ENCODE results near the gene MITF. TPM values are rescaled to one million over a fixed set of nuclear protein-coding genes. Genes with fewer than 3 reads are reported as not detected.

The MITF gene
- total RNA-seq, result not detected

GRCh38 chr3:69739204-69740102 lies at the start of gene MITF:
Gene MITF (plus strand): TSS chr3:69739464. CDS start chr3:69739598, 134 bp downstream.
- Mint-ChIP-seq H3K27ac (no peak within 1 kb of the TSS), H3K36me3 (peaks cover 2% of the 10 kb centered on the region), H3K4me1 (peaks cover 3% of the 10 kb centered on the region), H3K27me3 (peaks cover 54% of the 10 kb centered on the region), H3K9me3 (ENCODE audit: low read depth) (no peaks in the 10 kb centered on the region), H3K4me3 (peak within 1 kb of the TSS; percentile 7)
- CTCF ChIA-PET, result no interaction called here
- peak; percentile 47 for DNase-seq
- peak; percentile 76 for ATAC-seq

- no peaks in the 10 kb centered on the region for H3K4me1 Mint-ChIP-seq
- no peak overlapping the region for H3K27ac Mint-ChIP-seq
- H3K9me3 Mint-ChIP-seq (ENCODE audit: low read depth), result no peaks in the 10 kb centered on the region
- DNase-seq (no peak), ATAC-seq (no peak)
- CTCF ChIA-PET, result no interaction called here
- no peaks in the 10 kb centered on the region for H3K27me3 Mint-ChIP-seq
- H3K36me3 Mint-ChIP-seq, result no peaks in the 10 kb centered on the region
- H3K4me3 Mint-ChIP-seq, result no peak overlapping the region
These were observed 47.4 kb upstream of the MITF start for GRCh38 chr3:69691860-69692259.

GRCh38 chr3:69692761-69693160 lies 46.5 kb upstream of the MITF start:
- Mint-ChIP-seq H3K36me3 (no peaks in the 10 kb centered on the region), H3K27me3 (no peaks in the 10 kb centered on the region), H3K4me1 (no peaks in the 10 kb centered on the region), H3K9me3 (ENCODE audit: low read depth) (no peaks in the 10 kb centered on the region), H3K27ac (no peak overlapping the region), H3K4me3 (no peak overlapping the region)
- CTCF ChIA-PET, result no interaction called here
- no peak for DNase-seq
- ATAC-seq, result no peak

- Mint-ChIP-seq H3K4me1 (no peaks in the 10 kb centered on the region), H3K4me3 (no peak overlapping the region), H3K9me3 (ENCODE audit: low read depth) (peaks cover 5% of the 10 kb centered on the region), H3K27ac (no peak overlapping the region), H3K27me3 (no peaks in the 10 kb centered on the region), H3K36me3 (no peaks in the 10 kb centered on the region)
- ATAC-seq (no peak), DNase-seq (no peak)
- CTCF ChIA-PET, result no interaction called here
These were observed 43.8 kb upstream of the MITF start for GRCh38 chr3:69695443-69695842.

- Mint-ChIP-seq H3K27ac (no peak overlapping the region), H3K27me3 (no peaks in the 10 kb centered on the region), H3K9me3 (ENCODE audit: low read depth) (peaks cover 5% of the 10 kb centered on the region), H3K4me3 (no peak overlapping the region), H3K36me3 (no peaks in the 10 kb centered on the region), H3K4me1 (no peaks in the 10 kb centered on the region)
- DNase-seq (no peak), ATAC-seq (no peak)
- CTCF ChIA-PET, result no interaction called here
These were observed 43.3 kb upstream of the MITF start for GRCh38 chr3:69695933-69696332.

GRCh38 chr3:69696367-69696766 lies 42.9 kb upstream of the MITF start:
- ATAC-seq (no peak), DNase-seq (no peak)
- Mint-ChIP-seq H3K27me3 (no peaks in the 10 kb centered on the region), H3K27ac (no peak overlapping the region), H3K4me1 (no peaks in the 10 kb centered on the region), H3K9me3 (ENCODE audit: low read depth) (peaks cover 5% of the 10 kb centered on the region), H3K4me3 (no peak overlapping the region), H3K36me3 (no peaks in the 10 kb centered on the region)
- CTCF ChIA-PET, result no interaction called here

GRCh38 chr3:69697381-69697780 lies 41.9 kb upstream of the MITF start:
- no peak for ATAC-seq
- Mint-ChIP-seq H3K9me3 (ENCODE audit: low read depth) (peaks cover 5% of the 10 kb centered on the region), H3K27me3 (no peaks in the 10 kb centered on the region), H3K4me3 (no peak overlapping the region), H3K4me1 (no peaks in the 10 kb centered on the region), H3K27ac (no peak overlapping the region), H3K36me3 (no peaks in the 10 kb centered on the region)
- CTCF ChIA-PET, result no interaction called here
- no peak for DNase-seq

GRCh38 chr3:69698728-69699127 lies 40.5 kb upstream of the MITF start:
- H3K27ac Mint-ChIP-seq, result no peak overlapping the region
- H3K27me3 Mint-ChIP-seq, result no peaks in the 10 kb centered on the region
- peaks cover 5% of the 10 kb centered on the region for H3K9me3 Mint-ChIP-seq (ENCODE audit: low read depth)
- CTCF ChIA-PET, result no interaction called here
- no peaks in the 10 kb centered on the region for H3K4me1 Mint-ChIP-seq
- ATAC-seq (no peak), DNase-seq (no peak)
- no peaks in the 10 kb centered on the region for H3K36me3 Mint-ChIP-seq
- H3K4me3 Mint-ChIP-seq, result no peak overlapping the region

- no peak for ATAC-seq
- peaks cover 5% of the 10 kb centered on the region for H3K9me3 Mint-ChIP-seq (ENCODE audit: low read depth)
- no peak for DNase-seq
- CTCF ChIA-PET, result no interaction called here
- H3K36me3 Mint-ChIP-seq, result no peaks in the 10 kb centered on the region
- H3K27ac Mint-ChIP-seq, result no peak overlapping the region
- H3K4me1 Mint-ChIP-seq, result no peaks in the 10 kb centered on the region
- no peaks in the 10 kb centered on the region for H3K27me3 Mint-ChIP-seq
- no peak overlapping the region for H3K4me3 Mint-ChIP-seq
These were observed 40.1 kb upstream of the MITF start for GRCh38 chr3:69699183-69699582.

GRCh38 chr3:69700949-69701348 lies 38.3 kb upstream of the MITF start:
- DNase-seq (no peak), ATAC-seq (no peak)
- Mint-ChIP-seq H3K9me3 (ENCODE audit: low read depth) (peaks cover 5% of the 10 kb centered on the region), H3K27me3 (no peaks in the 10 kb centered on the region), H3K27ac (no peak overlapping the region), H3K4me3 (no peak overlapping the region), H3K4me1 (no peaks in the 10 kb centered on the region), H3K36me3 (no peaks in the 10 kb centered on the region)
- CTCF ChIA-PET, result no interaction called here

- Mint-ChIP-seq H3K4me3 (no peak overlapping the region), H3K27ac (no peak overlapping the region), H3K9me3 (ENCODE audit: low read depth) (peaks cover 4% of the 10 kb centered on the region), H3K4me1 (no peaks in the 10 kb centered on the region), H3K27me3 (no peaks in the 10 kb centered on the region), H3K36me3 (no peaks in the 10 kb centered on the region)
- DNase-seq (no peak), ATAC-seq (no peak)
- CTCF ChIA-PET, result no interaction called here
These were observed 28.9 kb upstream of the MITF start for GRCh38 chr3:69710153-69710977.

- no peak overlapping the region for H3K27ac Mint-ChIP-seq
- H3K9me3 Mint-ChIP-seq (ENCODE audit: low read depth), result peaks cover 4% of the 10 kb centered on the region
- CTCF ChIA-PET, result no interaction called here
- no peaks in the 10 kb centered on the region for H3K4me1 Mint-ChIP-seq
- ATAC-seq (no peak), DNase-seq (no peak)
- H3K27me3 Mint-ChIP-seq, result no peaks in the 10 kb centered on the region
- no peaks in the 10 kb centered on the region for H3K36me3 Mint-ChIP-seq
- H3K4me3 Mint-ChIP-seq, result no peak overlapping the region
These were observed 27.0 kb upstream of the MITF start for GRCh38 chr3:69712269-69712668.

GRCh38 chr3:69712933-69713332 lies 26.3 kb upstream of the MITF start:
- Mint-ChIP-seq H3K4me3 (no peak overlapping the region), H3K4me1 (no peaks in the 10 kb centered on the region), H3K27me3 (no peaks in the 10 kb centered on the region), H3K9me3 (ENCODE audit: low read depth) (peaks cover 3% of the 10 kb centered on the region), H3K36me3 (no peaks in the 10 kb centered on the region), H3K27ac (no peak overlapping the region)
- CTCF ChIA-PET, result no interaction called here
- ATAC-seq, result no peak
- DNase-seq, result no peak

GRCh38 chr3:69715204-69715603 lies 24.1 kb upstream of the MITF start:
- Mint-ChIP-seq H3K27me3 (no peaks in the 10 kb centered on the region), H3K27ac (no peak overlapping the region), H3K4me1 (no peaks in the 10 kb centered on the region), H3K36me3 (no peaks in the 10 kb centered on the region), H3K9me3 (ENCODE audit: low read depth) (peaks cover 3% of the 10 kb centered on the region), H3K4me3 (no peak overlapping the region)
- DNase-seq (no peak), ATAC-seq (no peak)
- CTCF ChIA-PET, result no interaction called here

Measured in activated CD8-positive, alpha-beta memory T cell treated with anti-CD3 and anti-CD28 coated beads, Interleukin-2, amount 10 ng/mL, durations not matched to agents 7 days and 5 days (primary cell).